Trophoblast cell (in vitro differentiated cells and primary cell): ENCODE results near the gene TENM3.

Experiments
- DNase-seq, 2 donors: peaks; one replicate each; pipeline ENCODE4 v3.0.0-alpha.2; 2016
- H2AFZ ChIP-seq: 2 replicates; pipeline ENCODE4 v1.6.1; 2013; ENCODE audit warnings: low read length, moderate library complexity, mild to moderate bottlenecking; ENCODE audit not compliant: insufficient read depth, poor library complexity
- H2AK5ac ChIP-seq: 2 replicates; pipeline ENCODE4 v1.6.1; 2013; ENCODE audit warnings: mild to moderate bottlenecking, low read length
- H2BK120ac ChIP-seq: 2 replicates; pipeline ENCODE4 v1.6.1; 2013; ENCODE audit warnings: low read length, mild to moderate bottlenecking, moderate library complexity; ENCODE audit not compliant: insufficient read depth, poor library complexity
- H2BK12ac ChIP-seq: 2 replicates; pipeline ENCODE4 v1.6.1; 2013; ENCODE audit warnings: mild to moderate bottlenecking, low read length, moderate library complexity
- H2BK5ac ChIP-seq: 2 replicates; pipeline ENCODE4 v1.6.1; 2013; ENCODE audit warnings: low read length, low read depth, moderate library complexity, mild to moderate bottlenecking; ENCODE audit not compliant: poor library complexity
- H3K14ac ChIP-seq: 2 replicates; pipeline ENCODE4 v1.6.1; 2013; ENCODE audit warnings: mild to moderate bottlenecking, low read length
- H3K18ac ChIP-seq: 2 replicates; pipeline ENCODE4 v1.6.1; 2013; ENCODE audit warnings: mild to moderate bottlenecking, low read length
- H3K23ac ChIP-seq: 2 replicates; pipeline ENCODE4 v1.6.1; 2013; ENCODE audit warnings: low read length
- H3K27ac ChIP-seq: 2 replicates; pipeline ENCODE4 v1.5.1; 2013; ENCODE audit warnings: low read depth, mild to moderate bottlenecking, inconsistent platforms, low read length, moderate library complexity
- H3K27me3 ChIP-seq: 2 replicates; pipeline ENCODE4 v1.6.1; 2013; ENCODE audit warnings: inconsistent platforms, mild to moderate bottlenecking, low read length, moderate library complexity; ENCODE audit not compliant: insufficient read depth
- H3K36me3 ChIP-seq, 2 experiments: 1 replicate in 1 of 2; 2 replicates in 1 of 2; pipeline ENCODE4 v1.6.1; 2013; ENCODE audit warnings: low read length in 2 of 2, mild to moderate bottlenecking in 2 of 2, moderate library complexity in 1 of 2; ENCODE audit not compliant: insufficient read depth in 2 of 2, control insufficient read depth in 1 of 2
- H3K4ac ChIP-seq: 2 replicates; pipeline ENCODE4 v1.6.1; 2013; ENCODE audit warnings: low read depth, mild to moderate bottlenecking, low read length, moderate library complexity
- H3K4me1 ChIP-seq, 2 experiments: 1 replicate in 1 of 2; 2 replicates in 1 of 2; pipeline ENCODE4 v1.6.1; 2013; ENCODE audit warnings: low read length in 2 of 2, mild to moderate bottlenecking in 2 of 2, moderate library complexity in 1 of 2; ENCODE audit not compliant: insufficient read depth in 2 of 2, control insufficient read depth in 1 of 2
- H3K4me2 ChIP-seq: 2 replicates; pipeline ENCODE4 v1.6.1; 2013; ENCODE audit warnings: inconsistent platforms, mild to moderate bottlenecking, low read length, moderate library complexity
- H3K4me3 ChIP-seq: 2 replicates; pipeline ENCODE4 v1.5.1; 2013; ENCODE audit warnings: mild to moderate bottlenecking, low read depth, low read length, inconsistent platforms
- H3K79me1 ChIP-seq: one replicate; pipeline ENCODE4 v1.6.1; 2013; ENCODE audit warnings: low read length
- H3K79me2 ChIP-seq: 2 replicates; pipeline ENCODE4 v1.6.1; 2013; ENCODE audit warnings: low read length, mild to moderate bottlenecking; ENCODE audit not compliant: control insufficient read depth, insufficient read depth, poor library complexity
- H3K9ac ChIP-seq: 2 replicates; pipeline ENCODE4 v1.6.1; 2013; ENCODE audit warnings: mild to moderate bottlenecking, low read length
- H3K9me3 ChIP-seq: 2 replicates; pipeline ENCODE4 v1.6.1; 2013; ENCODE audit warnings: low read depth, mild to moderate bottlenecking, control low read depth, inconsistent platforms, low read length; ENCODE audit not compliant: insufficient read depth
- H4K12ac ChIP-seq: 2 replicates; pipeline ENCODE4 v1.6.1; 2013; ENCODE audit warnings: low read depth, mild to moderate bottlenecking, low read length, moderate library complexity
- H4K8ac ChIP-seq: 2 replicates; pipeline ENCODE4 v1.6.1; 2013; ENCODE audit warnings: low read depth, mild to moderate bottlenecking, low read length, moderate library complexity
- H4K91ac ChIP-seq: one replicate; pipeline ENCODE4 v1.6.1; 2013; ENCODE audit warnings: low read depth, mild to moderate bottlenecking, low read length, moderate library complexity
- WGBS: extraction: QIAGEN DNeasy Blood & Tissue Kit; methylation state at CpG from one replicate; pipeline ENCODE4 v1.1.7; 2013; ENCODE audit warnings: missing lambda C conversion rate; ENCODE audit not compliant: insufficient read length, insufficient coverage; ENCODE audit errors: extremely low coverage; 5-methylcytosine and 5-hydroxymethylcytosine counted together

The TENM3 gene

GRCh38 chr4:182625193-182625592, 382.0 kb downstream of the TENM3 start:
- H3K27ac ChIP-seq: no peak overlapping the region
- H3K79me1 ChIP-seq: no peaks in the 10 kb centered on the region
- no peak overlapping the region for H2BK5ac ChIP-seq
- no peak overlapping the region for H2BK120ac ChIP-seq
- H4K8ac ChIP-seq: no peak overlapping the region
- no peak overlapping the region for H3K23ac ChIP-seq
- no peak overlapping the region for H3K18ac ChIP-seq
- H4K91ac ChIP-seq: no peak overlapping the region
- no peak overlapping the region for H2AK5ac ChIP-seq
- H3K4me2 ChIP-seq: no peak overlapping the region
- H3K4me1 ChIP-seq: no peaks in the 10 kb centered on the region
- no peaks in the 10 kb centered on the region for H3K9me3 ChIP-seq
- no peak overlapping the region for H3K14ac ChIP-seq
- H2BK12ac ChIP-seq: no peak overlapping the region
- H3K79me2 ChIP-seq: no peaks in the 10 kb centered on the region
- no peak for DNase-seq
- H2AFZ ChIP-seq: no peak overlapping the region
- no peak overlapping the region for H3K9ac ChIP-seq
- no CpG with 5 or more reads among the region's 16 CpGs for WGBS
- no peak overlapping the region for H3K4me3 ChIP-seq
- no peaks in the 10 kb centered on the region for H3K27me3 ChIP-seq
- no peak overlapping the region for H4K12ac ChIP-seq
- no peak overlapping the region for H3K4ac ChIP-seq
- peaks cover 9 to 11% of the 10 kb centered on the region in 2 experiments for H3K36me3 ChIP-seq

DNA sequence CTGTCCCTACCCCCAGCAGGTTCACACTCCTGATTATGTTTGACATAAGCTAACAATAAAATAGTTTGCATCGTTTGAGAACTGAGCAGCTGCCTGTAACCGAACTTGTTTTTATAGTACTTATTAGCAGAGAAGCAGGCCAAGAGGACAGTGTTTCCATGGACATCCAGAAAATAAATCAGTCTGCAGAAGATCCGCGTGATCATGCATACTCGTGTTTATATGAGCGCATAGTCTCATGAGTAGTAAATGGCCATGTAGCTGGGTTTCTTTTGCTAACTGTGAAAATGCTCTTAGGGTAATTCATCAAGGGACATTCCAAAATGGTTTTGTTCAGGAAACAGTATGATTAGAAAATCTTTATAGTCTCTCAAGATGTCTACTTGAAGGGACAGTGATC, 384.8 kb downstream of the TENM3 start:
- no peaks in the 10 kb centered on the region for H3K27me3 ChIP-seq
- H2BK5ac ChIP-seq: no peak overlapping the region
- no peak overlapping the region for H2AFZ ChIP-seq
- H3K27ac ChIP-seq: no peak overlapping the region
- no peak for DNase-seq
- no peak overlapping the region for H2BK12ac ChIP-seq
- H3K4me3 ChIP-seq: no peak overlapping the region
- H3K4ac ChIP-seq: no peak overlapping the region
- H4K12ac ChIP-seq: no peak overlapping the region
- H3K36me3 ChIP-seq: peaks cover 5 to 13% of the 10 kb centered on the region in 2 experiments
- no CpG with 5 or more reads among the region's 6 CpGs for WGBS
- H2AK5ac ChIP-seq: no peak overlapping the region
- no peak overlapping the region for H4K8ac ChIP-seq
- no peaks in the 10 kb centered on the region for H3K79me1 ChIP-seq
- no peaks in the 10 kb centered on the region for H3K79me2 ChIP-seq
- H3K9me3 ChIP-seq: no peaks in the 10 kb centered on the region
- H3K18ac ChIP-seq: no peak overlapping the region
- no peak overlapping the region for H3K23ac ChIP-seq
- H3K14ac ChIP-seq: no peak overlapping the region
- H4K91ac ChIP-seq: no peak overlapping the region
- no peak overlapping the region for H3K4me2 ChIP-seq
- H3K9ac ChIP-seq: no peak overlapping the region
- H2BK120ac ChIP-seq: no peak overlapping the region
- H3K4me1 ChIP-seq: no peaks in the 10 kb centered on the region

GRCh38 chr4:182628544-182628943, 385.3 kb downstream of the TENM3 start:
- Histone ChIP-seq H4K12ac (no peak overlapping the region), H3K9me3 (no peaks in the 10 kb centered on the region), H3K14ac (no peak overlapping the region), H2BK120ac (no peak overlapping the region), H3K4me2 (no peak overlapping the region), H3K23ac (no peak overlapping the region), H3K36me3 (peaks cover 5 to 17% of the 10 kb centered on the region in 2 experiments), H3K18ac (no peak overlapping the region), H2BK12ac (no peak overlapping the region), H3K27me3 (no peaks in the 10 kb centered on the region), H4K91ac (no peak overlapping the region), H2AK5ac (no peak overlapping the region), H3K9ac (no peak overlapping the region), H2BK5ac (no peak overlapping the region), H3K4me3 (no peak overlapping the region), H3K4ac (no peak overlapping the region), H3K27ac (no peak overlapping the region), H3K79me1 (no peaks in the 10 kb centered on the region), H2AFZ (no peak overlapping the region), H3K4me1 (no peaks in the 10 kb centered on the region), H3K79me2 (no peaks in the 10 kb centered on the region), H4K8ac (no peak overlapping the region)
- no peak for DNase-seq
- WGBS: no CpG with 5 or more reads among the region's 6 CpGs

GRCh38 chr4:182629096-182629495, 385.9 kb downstream of the TENM3 start:
- H2BK120ac ChIP-seq: no peak overlapping the region
- no peak for DNase-seq
- no CpG with 5 or more reads among the region's 3 CpGs for WGBS
- H3K4ac ChIP-seq: no peak overlapping the region
- no peak overlapping the region for H4K12ac ChIP-seq
- no peak overlapping the region for H3K23ac ChIP-seq
- no peak overlapping the region for H2BK5ac ChIP-seq
- H3K27ac ChIP-seq: no peak overlapping the region
- H3K27me3 ChIP-seq: no peaks in the 10 kb centered on the region
- no peak overlapping the region for H3K4me3 ChIP-seq
- no peak overlapping the region for H4K91ac ChIP-seq
- H3K4me1 ChIP-seq: no peaks in the 10 kb centered on the region
- no peaks in the 10 kb centered on the region for H3K9me3 ChIP-seq
- no peaks in the 10 kb centered on the region for H3K79me2 ChIP-seq
- H3K36me3 ChIP-seq: peaks cover 5 to 17% of the 10 kb centered on the region in 2 experiments
- no peak overlapping the region for H4K8ac ChIP-seq
- no peak overlapping the region for H3K18ac ChIP-seq
- H2AFZ ChIP-seq: no peak overlapping the region
- H3K4me2 ChIP-seq: no peak overlapping the region
- H3K9ac ChIP-seq: no peak overlapping the region
- H2BK12ac ChIP-seq: no peak overlapping the region
- no peak overlapping the region for H2AK5ac ChIP-seq
- no peaks in the 10 kb centered on the region for H3K79me1 ChIP-seq
- H3K14ac ChIP-seq: no peak overlapping the region
